Right lobe of liver (tissue), 4 donors: ENCODE results near the gene FAIM2.

ENCODE experiments used
- POLR2A ChIP-seq: fragments of 450-650 bp; IDR thresholded peaks from one replicate; pipeline ENCODE4 v1.6.1; 2017; ENCODE audit warnings: antibody characterized with exemption, mild to moderate bottlenecking
- TF ChIP-seq, protein P1 (sequence below), 4 donors: fragments of 200-600 bp in 3 of 4; fragments of 450-650 bp in 1 of 4; IDR thresholded peaks; one replicate each; pipeline versions ENCODE4 v1.5.1 to v1.8.0; 2016 to 2022; ENCODE audit warnings: antibody characterized with exemption in 4 of 4, mild to moderate bottlenecking in 2 of 4
- donor health status: DM: no; HTN: no; CAD: no.
- donor health status: DM: no; HTN: no; CAD: no.
- donor health status: DM: no; HTN: yes; CAD: no.

DNA sequence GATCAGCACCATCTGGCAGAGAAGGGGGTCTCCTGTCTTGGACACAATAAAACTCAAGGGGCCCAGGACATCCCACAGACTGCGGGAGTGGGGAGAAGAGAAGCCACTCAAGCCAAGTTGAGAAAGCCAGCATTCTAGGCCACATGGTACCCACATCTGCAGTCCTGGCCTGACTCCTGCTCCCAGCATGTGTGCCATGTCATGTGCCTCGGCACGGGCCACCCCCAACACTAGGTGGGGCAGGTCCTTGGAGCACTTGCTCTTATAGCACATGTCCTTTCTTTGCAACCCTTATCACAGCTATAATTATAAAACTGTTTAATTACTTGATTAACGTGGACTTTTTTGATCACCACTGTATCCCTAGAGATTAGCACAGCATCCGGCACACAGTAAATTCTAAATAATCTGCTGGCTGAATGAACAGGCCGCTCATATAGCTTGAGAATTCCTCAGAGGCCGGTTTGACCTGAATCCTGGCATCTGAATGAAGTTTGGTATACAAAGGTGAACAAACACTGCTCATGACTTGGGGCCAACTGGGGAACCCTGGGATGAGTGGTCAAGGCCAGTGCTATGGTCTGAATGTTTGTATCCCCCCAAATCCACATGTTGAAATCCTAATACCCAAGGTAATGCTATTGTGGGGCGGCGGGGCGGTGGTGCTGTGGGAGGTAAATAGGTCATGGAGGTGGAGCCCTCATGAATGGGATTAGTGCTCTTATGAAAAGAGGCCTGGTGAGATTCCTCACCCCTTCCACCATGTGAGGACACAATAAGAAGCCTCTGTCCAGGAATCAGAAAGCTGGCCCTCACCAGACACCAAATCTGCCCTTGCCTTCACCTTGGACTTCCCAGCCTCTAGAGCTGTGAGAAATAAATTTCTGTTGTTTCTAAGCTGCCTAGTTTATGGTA is 82.1 kb downstream of the FAIM2 start:
- TF ChIP-seq, protein P1, sequence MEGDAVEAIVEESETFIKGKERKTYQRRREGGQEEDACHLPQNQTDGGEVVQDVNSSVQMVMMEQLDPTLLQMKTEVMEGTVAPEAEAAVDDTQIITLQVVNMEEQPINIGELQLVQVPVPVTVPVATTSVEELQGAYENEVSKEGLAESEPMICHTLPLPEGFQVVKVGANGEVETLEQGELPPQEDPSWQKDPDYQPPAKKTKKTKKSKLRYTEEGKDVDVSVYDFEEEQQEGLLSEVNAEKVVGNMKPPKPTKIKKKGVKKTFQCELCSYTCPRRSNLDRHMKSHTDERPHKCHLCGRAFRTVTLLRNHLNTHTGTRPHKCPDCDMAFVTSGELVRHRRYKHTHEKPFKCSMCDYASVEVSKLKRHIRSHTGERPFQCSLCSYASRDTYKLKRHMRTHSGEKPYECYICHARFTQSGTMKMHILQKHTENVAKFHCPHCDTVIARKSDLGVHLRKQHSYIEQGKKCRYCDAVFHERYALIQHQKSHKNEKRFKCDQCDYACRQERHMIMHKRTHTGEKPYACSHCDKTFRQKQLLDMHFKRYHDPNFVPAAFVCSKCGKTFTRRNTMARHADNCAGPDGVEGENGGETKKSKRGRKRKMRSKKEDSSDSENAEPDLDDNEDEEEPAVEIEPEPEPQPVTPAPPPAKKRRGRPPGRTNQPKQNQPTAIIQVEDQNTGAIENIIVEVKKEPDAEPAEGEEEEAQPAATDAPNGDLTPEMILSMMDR (IDR thresholded peaks at IDR 0.05) = no peak
- TF ChIP-seq POLR2A = no peak
